Measurements from ENCODE around the gene KDELR1. TPM values are rescaled to one million over a fixed set of nuclear protein-coding genes. Genes with fewer than 3 reads are reported as not detected.

The KDELR1 gene
- total RNA-seq, 1 experiment from 2014 or later = 198 TPM

GRCh38 chr19:48436586-48436985 lies 45.2 kb upstream of the KDELR1 start:
- peaks cover 3 to 4% of the 10 kb centered on the region in 2 experiments; a peak in 3 of 4 replicates for H3K4me1 Mint-ChIP-seq
- no peaks in the 10 kb centered on the region for H3K79me1 ChIP-seq (ENCODE audit: insufficient read depth, low read depth, low read length, poor library complexity, severe bottlenecking)
- no peaks in the 10 kb centered on the region; the same call in 1 of the 2 replicates for H3K27me3 Mint-ChIP-seq (ENCODE audit: low read depth)
- H3K23ac ChIP-seq (ENCODE audit: insufficient read length, low read depth, low read length) = no peak overlapping the region
- H3K9me3 Mint-ChIP-seq = no peaks in the 10 kb centered on the region
- no peak overlapping the region for H2AFZ ChIP-seq (ENCODE audit: low read length)
- no peaks in the 10 kb centered on the region for H3K23me2 ChIP-seq (ENCODE audit: insufficient read length, low read depth, low read length, poor library complexity, severe bottlenecking)
- H3K36me3 Mint-ChIP-seq (ENCODE audit: insufficient read depth in 1 of 3, low read depth in 3 of 3) = peaks cover 0 to 4% (median 2%) of the 10 kb centered on the region in 3 experiments; a peak in 5 of 7 replicates
- no peak overlapping the region for H3K9ac ChIP-seq (ENCODE audit: extremely low read depth, insufficient read length, low read length)
- H3K27ac ChIP-seq (ENCODE audit: insufficient read length, low read depth, low read length) = no peak overlapping the region
- H3K27me3 ChIP-seq (ENCODE audit: insufficient read depth, low read length) = no peaks in the 10 kb centered on the region
- no peak overlapping the region for H2BK20ac ChIP-seq (ENCODE audit: low read depth, low read length, poor library complexity, severe bottlenecking)
- H4K91ac ChIP-seq (ENCODE audit: insufficient read length, low read depth, low read length) = no peak overlapping the region
- H4K20me1 ChIP-seq (ENCODE audit: control insufficient read depth, insufficient read depth, insufficient read length) = no peaks in the 10 kb centered on the region
- H4K5ac ChIP-seq (ENCODE audit: insufficient read length, low read depth, low read length) = no peak overlapping the region
- no peak overlapping the region for H3K18ac ChIP-seq (ENCODE audit: insufficient read length, low read depth, low read length)
- no peak for DNase-seq
- TF ChIP-seq CTCF (conservative IDR thresholded peaks at IDR 0.05) = no peak
- no peaks in the 10 kb centered on the region for H3K4me1 ChIP-seq (ENCODE audit: insufficient read depth, low read length)
- H2BK120ac ChIP-seq (ENCODE audit: low read depth, low read length, poor library complexity, severe bottlenecking) = no peak overlapping the region
- H2BK5ac ChIP-seq (ENCODE audit: insufficient read length, low read length) = no peak overlapping the region
- H2AK5ac ChIP-seq (ENCODE audit: insufficient read length, low read length) = no peak overlapping the region
- no peak overlapping the region for H3K56ac ChIP-seq (ENCODE audit: insufficient read length, low read depth, low read length)
- WGBS (ENCODE audit: extremely low coverage, insufficient read length, low lambda C conversion rate) = no CpG with 5 or more reads among the region's 5 CpGs
- no peak overlapping the region for H2BK12ac ChIP-seq (ENCODE audit: insufficient read length, low read depth, low read length)
- no peak overlapping the region; a peak in 2 of 7 replicates for H3K27ac Mint-ChIP-seq
- no peak overlapping the region for H3K4me3 Mint-ChIP-seq
- no peaks in the 10 kb centered on the region for H3K79me2 ChIP-seq (ENCODE audit: insufficient read depth, low read length)
- no peaks in the 10 kb centered on the region for H3K9me3 ChIP-seq (ENCODE audit: control insufficient read depth, low read depth, low read length)
- H2BK15ac ChIP-seq (ENCODE audit: low read depth, low read length) = no peak overlapping the region
- no peak overlapping the region for H3K4ac ChIP-seq (ENCODE audit: low read depth, low read length)
- H3T11ph ChIP-seq (ENCODE audit: low read length) = no peak overlapping the region
- H4K8ac ChIP-seq (replicated peaks; ENCODE audit: insufficient read length, low read depth, low read length) = no peak overlapping the region
- no peak overlapping the region for H3K4me2 ChIP-seq (ENCODE audit: insufficient read depth, insufficient read length, low read length)
- H3K14ac ChIP-seq (ENCODE audit: insufficient read depth, low read length) = no peak overlapping the region
